ENCODE results near the gene DCDC2B. TPM values are rescaled to one million over a fixed set of nuclear protein-coding genes. Genes with fewer than 3 reads are reported as not detected.
A peak's percentile ranks its signal among the peaks of the same experiment; 100 is the strongest.

Gene DCDC2B
- total RNA-seq, 2 experiments from 2014 or later = not detected

GRCh38 chr1:32231843-32232432 is 23.0 kb downstream of the DCDC2B start:
- ChIA-PET POLR2A (interaction anchor here (1.2 kb wide), 1 partner anchor 9 kb away, joined by 3 read pairs; no protein-coding TSS in a partner anchor), CTCF (interaction anchor here (1.9 kb wide), 1 partner anchor 16 kb away, joined by 7 read pairs; no protein-coding TSS in a partner anchor)
- no peak overlapping the region for H3K27ac Mint-ChIP-seq

GRCh38 chr1:32232558-32233304 is 23.8 kb downstream of the DCDC2B start:
- CTCF ChIA-PET = interaction anchor here (1.9 kb wide), 1 partner anchor 15 kb away, joined by 7 read pairs; no protein-coding TSS in a partner anchor
- no peak overlapping the region for H3K27ac Mint-ChIP-seq
- no peak overlapping the region for H3K4me3 Mint-ChIP-seq
- no peaks in the 10 kb centered on the region for H3K4me1 Mint-ChIP-seq (ENCODE audit: low read depth)
- DNase-seq = no peak
- peaks cover 18% of the 10 kb centered on the region for H3K36me3 Mint-ChIP-seq
- intact Hi-C loops (cut with micrococcal nuclease) = no loop called here
- POLR2A ChIA-PET = no interaction called here
- no peaks in the 10 kb centered on the region for H3K9me3 Mint-ChIP-seq
- H3K27me3 Mint-ChIP-seq = no peaks in the 10 kb centered on the region

More at GRCh38 chr1:32231843-32232432, 23.0 kb downstream of the DCDC2B start:
- no peaks in the 10 kb centered on the region for H3K27me3 Mint-ChIP-seq
- H3K4me3 Mint-ChIP-seq = no peak overlapping the region
- intact Hi-C loops (cut with micrococcal nuclease) = no loop called here
- no peaks in the 10 kb centered on the region for H3K4me1 Mint-ChIP-seq (ENCODE audit: low read depth)
- no peaks in the 10 kb centered on the region for H3K9me3 Mint-ChIP-seq
- H3K36me3 Mint-ChIP-seq = peaks cover 24% of the 10 kb centered on the region
- no peak for DNase-seq

- intact Hi-C loops (cut with micrococcal nuclease) = no loop called here
- CTCF ChIA-PET = interaction anchor here (1.4 kb wide), 1 partner anchor 19 kb away, joined by 7 read pairs; no protein-coding TSS in a partner anchor
- no peak for DNase-seq
Observed at GRCh38 chr1:32234792-32235191, 25.9 kb downstream of the DCDC2B start.

GRCh38 chr1:32239337-32239736 is 30.4 kb downstream of the DCDC2B start:
- ChIA-PET POLR2A (interaction anchor here (1.0 to 2.7 kb wide), 2 partner anchors 10 to 11 kb away, joined by 4 to 37 read pairs; partner anchors contain the start of gene LCK), CTCF (interaction anchor here (1.4 to 6.2 kb wide), 3 partner anchors 10 to 24 kb away, joined by 5 to 50 read pairs (median 7); partner anchors contain the start of genes FAM167B and LCK)
- no peak for DNase-seq
- H3K36me3 Mint-ChIP-seq = no peaks in the 10 kb centered on the region
- intact Hi-C loops (cut with micrococcal nuclease) = no loop called here
- H3K4me1 Mint-ChIP-seq (ENCODE audit: low read depth) = peaks cover 19% of the 10 kb centered on the region
- no peaks in the 10 kb centered on the region for H3K27me3 Mint-ChIP-seq
- no peak overlapping the region for H3K27ac Mint-ChIP-seq
- H3K4me3 Mint-ChIP-seq = peak overlapping the region; percentile 21
- H3K9me3 Mint-ChIP-seq = no peaks in the 10 kb centered on the region

More at GRCh38 chr1:32234792-32235191, 25.9 kb downstream of the DCDC2B start:
- POLR2A ChIA-PET = no interaction called here
- H3K4me1 Mint-ChIP-seq (ENCODE audit: low read depth) = no peaks in the 10 kb centered on the region
- H3K36me3 Mint-ChIP-seq = peaks cover 2% of the 10 kb centered on the region
- no peaks in the 10 kb centered on the region for H3K27me3 Mint-ChIP-seq
- H3K4me3 Mint-ChIP-seq = no peak overlapping the region
- H3K9me3 Mint-ChIP-seq = no peaks in the 10 kb centered on the region
- H3K27ac Mint-ChIP-seq = no peak overlapping the region

GRCh38 chr1:32239790-32240139 is 30.9 kb downstream of the DCDC2B start:
- POLR2A ChIA-PET = interaction anchor here (1.0 to 2.7 kb wide), 4 partner anchors 10 to 96 kb away, joined by 3 to 37 read pairs (median 4); partner anchors contain the start of genes LCK and MARCKSL1
- intact Hi-C loops (cut with micrococcal nuclease) = loop anchor here (1.0 kb wide), 1 partner anchor 9 kb away; no protein-coding TSS in a partner anchor
- DNase-seq = no peak

GRCh38 chr1:32240140-32240951 is 31.5 kb downstream of the DCDC2B start:
- POLR2A ChIA-PET = interaction anchor here (1.0 to 2.7 kb wide), 7 partner anchors 9 to 95 kb away, joined by 3 to 37 read pairs (median 4); partner anchors contain the start of genes LCK and MARCKSL1
- Mint-ChIP-seq H3K4me3 (peak overlapping the region; percentile 78), H3K36me3 (no peaks in the 10 kb centered on the region), H3K27ac (no peak overlapping the region), H3K27me3 (no peaks in the 10 kb centered on the region), H3K9me3 (no peaks in the 10 kb centered on the region), H3K4me1 (ENCODE audit: low read depth) (peaks cover 19% of the 10 kb centered on the region)
- CTCF ChIA-PET = interaction anchor here (1.0 to 6.2 kb wide), 14 partner anchors 9 to 160 kb away, joined by 3 to 50 read pairs (median 5); partner anchors contain the start of genes CCDC28B, FAM167B, HDAC1 and IQCC
- intact Hi-C loops (cut with micrococcal nuclease) = loop anchor here (1.0 kb wide), 1 partner anchor 8 kb away; no protein-coding TSS in a partner anchor
- peak; percentile 71 for DNase-seq

More at GRCh38 chr1:32239790-32240139, 30.9 kb downstream of the DCDC2B start:
- CTCF ChIA-PET = interaction anchor here (1.0 to 6.2 kb wide), 8 partner anchors 9 to 40 kb away, joined by 3 to 50 read pairs (median 6); partner anchors contain the start of genes CCDC28B, FAM167B and LCK
- no peaks in the 10 kb centered on the region for H3K9me3 Mint-ChIP-seq
- H3K4me3 Mint-ChIP-seq = peak overlapping the region; percentile 78
- H3K27ac Mint-ChIP-seq = no peak overlapping the region
- peaks cover 19% of the 10 kb centered on the region for H3K4me1 Mint-ChIP-seq (ENCODE audit: low read depth)
- no peaks in the 10 kb centered on the region for H3K27me3 Mint-ChIP-seq
- H3K36me3 Mint-ChIP-seq = no peaks in the 10 kb centered on the region

GRCh38 chr1:32241001-32241763 is 32.3 kb downstream of the DCDC2B start:
- Mint-ChIP-seq H3K4me1 (ENCODE audit: low read depth) (peaks cover 19% of the 10 kb centered on the region), H3K4me3 (peak overlapping the region; percentile 78), H3K36me3 (no peaks in the 10 kb centered on the region), H3K27me3 (no peaks in the 10 kb centered on the region), H3K9me3 (no peaks in the 10 kb centered on the region), H3K27ac (no peak overlapping the region)
- ChIA-PET CTCF (interaction anchor here (1.0 to 6.2 kb wide), 13 partner anchors 8 to 159 kb away, joined by 3 to 50 read pairs (median 5); partner anchors contain the start of genes CCDC28B, FAM167B, HDAC1 and IQCC), POLR2A (interaction anchor here (0.6 to 2.7 kb wide), 7 partner anchors 9 to 94 kb away, joined by 3 to 37 read pairs (median 4); partner anchors contain the start of genes LCK and MARCKSL1)
- intact Hi-C loops (cut with micrococcal nuclease) = no loop called here
- peak; percentile 58 for DNase-seq

- intact Hi-C loops (cut with micrococcal nuclease) = no loop called here
- DNase-seq = no peak
- Mint-ChIP-seq H3K4me1 (ENCODE audit: low read depth) (peaks cover 28% of the 10 kb centered on the region), H3K27me3 (no peaks in the 10 kb centered on the region), H3K4me3 (no peak overlapping the region), H3K9me3 (no peaks in the 10 kb centered on the region), H3K27ac (no peak overlapping the region), H3K36me3 (no peaks in the 10 kb centered on the region)
- ChIA-PET POLR2A (interaction anchor here (0.7 kb wide), 1 partner anchor 24 kb away, joined by 5 read pairs; no protein-coding TSS in a partner anchor), CTCF (interaction anchor here (0.7 to 4.7 kb wide), 2 partner anchors 26 to 202 kb away, joined by 3 to 27 read pairs; no protein-coding TSS in a partner anchor)
Observed at GRCh38 chr1:32242341-32242851, 33.5 kb downstream of the DCDC2B start.

GRCh38 chr1:32246888-32247273 is 38.0 kb downstream of the DCDC2B start, which contains the start of gene FAM167B:
Gene FAM167B (plus strand): TSS chr1:32247222. CDS start chr1:32247422, 200 bp downstream.
- CTCF ChIA-PET = interaction anchor here (0.6 to 5.8 kb wide), 9 partner anchors 8 to 273 kb away, joined by 3 to 65 read pairs (median 11); partner anchors contain the start of genes EIF3I, IQCC and TMEM234
- POLR2A ChIA-PET = no interaction called here
- H3K4me1 Mint-ChIP-seq (ENCODE audit: low read depth) = peaks cover 50% of the 10 kb centered on the region
- peak within 1 kb of the TSS; percentile 60 for H3K4me3 Mint-ChIP-seq
- peak within 1 kb of the TSS; percentile 97 for H3K27ac Mint-ChIP-seq
- no peak for DNase-seq
- peaks cover 7% of the 10 kb centered on the region for H3K36me3 Mint-ChIP-seq
- H3K27me3 Mint-ChIP-seq = no peaks in the 10 kb centered on the region
- H3K9me3 Mint-ChIP-seq = no peaks in the 10 kb centered on the region
- intact Hi-C loops (cut with micrococcal nuclease) = no loop called here

- Mint-ChIP-seq H3K36me3 (peaks cover 12% of the 10 kb centered on the region), H3K4me3 (no peak overlapping the region), H3K4me1 (ENCODE audit: low read depth) (peaks cover 46% of the 10 kb centered on the region), H3K9me3 (no peaks in the 10 kb centered on the region), H3K27ac (peak overlapping the region; percentile 97), H3K27me3 (no peaks in the 10 kb centered on the region)
- DNase-seq = no peak
- intact Hi-C loops (cut with micrococcal nuclease) = no loop called here
- CTCF ChIA-PET = interaction anchor here (0.6 to 5.8 kb wide), 19 partner anchors 9 to 274 kb away, joined by 3 to 65 read pairs (median 8); partner anchors contain the start of genes CCDC28B, EIF3I, HDAC1 and IQCC
- POLR2A ChIA-PET = interaction anchor here (0.6 to 4.3 kb wide), 4 partner anchors 7 to 88 kb away, joined by 3 to 37 read pairs (median 6); partner anchors contain the start of genes HDAC1 and MARCKSL1
Observed at GRCh38 chr1:32247452-32247851, 38.6 kb downstream of the DCDC2B start.

Measured in activated CD4-positive, alpha-beta memory T cell treated with anti-CD3 and anti-CD28 coated beads for 36 hours (primary cell).